ENCODE results near the gene TCAP. TPM values are rescaled to one million over a fixed set of nuclear protein-coding genes. Genes with fewer than 3 reads are reported as not detected.

The TCAP gene
- total and polyA plus RNA-seq, 2 donors (not counting 1 experiment from before 2014, with no cell fraction given) = 0.05 to 0.17 TPM

DNA sequence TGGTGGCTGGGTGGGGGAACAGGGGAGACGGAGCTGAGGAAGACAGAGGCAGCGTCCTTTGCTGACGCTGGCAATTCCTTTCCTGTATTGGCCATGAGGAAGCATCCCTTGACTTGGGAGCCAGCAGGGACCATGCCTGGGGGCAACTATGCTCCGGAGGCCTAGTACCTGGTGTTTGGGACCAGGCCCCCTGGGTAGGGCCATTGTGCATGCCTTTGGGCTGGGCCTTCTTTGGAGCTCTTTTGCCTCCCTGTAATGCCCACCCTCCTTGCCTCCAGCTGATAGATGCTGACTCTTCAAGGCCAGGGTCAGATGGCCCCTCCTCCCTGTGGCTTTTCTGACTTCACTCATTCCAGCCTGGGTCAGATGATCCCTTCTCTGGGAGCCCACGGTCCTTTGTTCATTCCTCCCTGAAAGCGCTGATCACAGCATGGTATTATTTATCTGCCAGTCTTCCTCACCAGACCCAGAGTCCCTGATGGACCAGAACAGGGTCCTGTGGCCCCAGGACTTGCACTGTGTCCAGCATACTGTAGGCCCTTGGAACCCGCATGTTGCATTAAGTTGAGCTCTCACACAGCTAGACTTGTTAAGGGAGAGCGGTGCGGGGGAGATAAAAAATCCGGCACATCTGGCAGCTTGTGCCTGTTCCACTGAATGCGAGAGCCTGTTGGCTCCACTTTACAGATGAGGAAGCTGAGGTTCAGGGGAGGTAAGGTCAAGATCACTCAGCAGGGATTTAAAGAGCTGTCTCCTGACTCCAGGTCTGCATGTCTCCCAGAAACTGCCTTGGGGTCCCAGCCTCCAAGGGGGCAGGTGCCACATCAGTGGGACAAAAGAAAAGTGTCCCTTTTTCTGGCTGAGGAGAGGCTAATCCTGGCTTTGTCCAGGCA lies 25.3 kb upstream of the TCAP start:
- H3K9me3 ChIP-seq (ENCODE audit: control insufficient read depth, insufficient read depth, low read depth, low read length) = no peaks in the 10 kb centered on the region
- H3K27me3 ChIP-seq (ENCODE audit: control insufficient read depth, insufficient read depth, low read length) = no peaks in the 10 kb centered on the region
- no peak for TF ChIP-seq EZH2 (IDR thresholded peaks at IDR 0.05; ENCODE audit: low read length, missing control alignments)
- TF ChIP-seq, protein P1, sequence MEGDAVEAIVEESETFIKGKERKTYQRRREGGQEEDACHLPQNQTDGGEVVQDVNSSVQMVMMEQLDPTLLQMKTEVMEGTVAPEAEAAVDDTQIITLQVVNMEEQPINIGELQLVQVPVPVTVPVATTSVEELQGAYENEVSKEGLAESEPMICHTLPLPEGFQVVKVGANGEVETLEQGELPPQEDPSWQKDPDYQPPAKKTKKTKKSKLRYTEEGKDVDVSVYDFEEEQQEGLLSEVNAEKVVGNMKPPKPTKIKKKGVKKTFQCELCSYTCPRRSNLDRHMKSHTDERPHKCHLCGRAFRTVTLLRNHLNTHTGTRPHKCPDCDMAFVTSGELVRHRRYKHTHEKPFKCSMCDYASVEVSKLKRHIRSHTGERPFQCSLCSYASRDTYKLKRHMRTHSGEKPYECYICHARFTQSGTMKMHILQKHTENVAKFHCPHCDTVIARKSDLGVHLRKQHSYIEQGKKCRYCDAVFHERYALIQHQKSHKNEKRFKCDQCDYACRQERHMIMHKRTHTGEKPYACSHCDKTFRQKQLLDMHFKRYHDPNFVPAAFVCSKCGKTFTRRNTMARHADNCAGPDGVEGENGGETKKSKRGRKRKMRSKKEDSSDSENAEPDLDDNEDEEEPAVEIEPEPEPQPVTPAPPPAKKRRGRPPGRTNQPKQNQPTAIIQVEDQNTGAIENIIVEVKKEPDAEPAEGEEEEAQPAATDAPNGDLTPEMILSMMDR (conservative IDR thresholded peaks at IDR 0.05 in 1 of 2, IDR thresholded peaks at IDR 0.05 in 1 of 2; ENCODE audit: low read depth in 1 of 2, low read length in 2 of 2) = no peak
- H3K4me2 ChIP-seq (ENCODE audit: extremely low read depth, insufficient read depth, low read length) = no peak overlapping the region
- peaks cover 16% of the 10 kb centered on the region for H3K4me1 ChIP-seq (ENCODE audit: control insufficient read depth, extremely low read depth, insufficient read depth, low read length)
- no peaks in the 10 kb centered on the region for H3K36me3 ChIP-seq (ENCODE audit: control insufficient read depth, insufficient read depth, low read length)
- no peak overlapping the region for H3K9ac ChIP-seq (ENCODE audit: insufficient read depth, low read length)
- H2AFZ ChIP-seq (ENCODE audit: low read length) = no peak overlapping the region
- H4K20me1 ChIP-seq (ENCODE audit: control insufficient read depth, extremely low read depth, insufficient read depth, low read length) = peaks cover 1% of the 10 kb centered on the region
- H3K4me3 ChIP-seq (replicated peaks in 1 of 4; ENCODE audit: control extremely low read depth in 1 of 4, insufficient read depth in 1 of 4, low read depth in 3 of 4, low read length in 4 of 4) = no peak overlapping the region
- no peak overlapping the region for H3K27ac ChIP-seq (ENCODE audit: insufficient read depth, low read length)
- peaks cover 28% of the 10 kb centered on the region for H3K79me2 ChIP-seq (ENCODE audit: control insufficient read depth, insufficient read depth, low read length)
- DNase-seq (ENCODE audit: low read depth in 2 of 2) = no peak

DNA sequence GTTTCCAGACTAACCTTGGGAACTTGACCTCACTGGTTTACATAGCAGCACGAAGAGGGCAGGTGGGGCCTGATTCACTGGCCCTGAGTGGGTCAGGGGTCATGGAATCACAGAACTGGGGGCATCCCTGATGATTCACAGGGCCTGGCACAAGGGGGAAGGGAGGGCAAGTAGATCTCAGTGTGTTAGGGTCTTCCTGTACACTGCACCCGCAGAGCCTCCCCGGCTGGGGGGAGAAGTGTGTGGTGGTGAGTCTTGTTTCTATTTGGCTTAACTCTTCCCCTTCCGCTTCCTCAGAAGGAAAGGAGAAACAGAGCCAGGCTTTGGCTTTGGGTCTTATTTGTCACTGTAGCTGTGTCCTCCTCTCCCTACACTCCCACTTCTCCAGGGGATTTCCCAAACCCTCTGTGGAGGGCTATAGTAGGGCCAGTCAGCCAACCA lies 24.5 kb upstream of the TCAP start:
- Histone ChIP-seq H3K4me1 (ENCODE audit: control insufficient read depth, extremely low read depth, insufficient read depth, low read length) (peaks cover 16% of the 10 kb centered on the region), H3K4me3 (replicated peaks in 1 of 4; ENCODE audit: control extremely low read depth in 1 of 4, insufficient read depth in 1 of 4, low read depth in 3 of 4, low read length in 4 of 4) (no peak overlapping the region), H3K4me2 (ENCODE audit: extremely low read depth, insufficient read depth, low read length) (no peak overlapping the region), H4K20me1 (ENCODE audit: control insufficient read depth, extremely low read depth, insufficient read depth, low read length) (peaks cover 1% of the 10 kb centered on the region), H3K27ac (ENCODE audit: insufficient read depth, low read length) (no peak overlapping the region), H3K79me2 (ENCODE audit: control insufficient read depth, insufficient read depth, low read length) (peaks cover 28% of the 10 kb centered on the region), H3K27me3 (ENCODE audit: control insufficient read depth, insufficient read depth, low read length) (no peaks in the 10 kb centered on the region), H3K9me3 (ENCODE audit: control insufficient read depth, insufficient read depth, low read depth, low read length) (no peaks in the 10 kb centered on the region), H2AFZ (ENCODE audit: low read length) (no peak overlapping the region), H3K9ac (ENCODE audit: insufficient read depth, low read length) (no peak overlapping the region), H3K36me3 (ENCODE audit: control insufficient read depth, insufficient read depth, low read length) (no peaks in the 10 kb centered on the region)
- DNase-seq (ENCODE audit: low read depth in 2 of 2) = no peak
- no peak for TF ChIP-seq EZH2 (IDR thresholded peaks at IDR 0.05; ENCODE audit: low read length, missing control alignments)
- TF ChIP-seq, protein P1 (conservative IDR thresholded peaks at IDR 0.05 in 1 of 2, IDR thresholded peaks at IDR 0.05 in 1 of 2; ENCODE audit: low read depth in 1 of 2, low read length in 2 of 2) = no peak

DNA sequence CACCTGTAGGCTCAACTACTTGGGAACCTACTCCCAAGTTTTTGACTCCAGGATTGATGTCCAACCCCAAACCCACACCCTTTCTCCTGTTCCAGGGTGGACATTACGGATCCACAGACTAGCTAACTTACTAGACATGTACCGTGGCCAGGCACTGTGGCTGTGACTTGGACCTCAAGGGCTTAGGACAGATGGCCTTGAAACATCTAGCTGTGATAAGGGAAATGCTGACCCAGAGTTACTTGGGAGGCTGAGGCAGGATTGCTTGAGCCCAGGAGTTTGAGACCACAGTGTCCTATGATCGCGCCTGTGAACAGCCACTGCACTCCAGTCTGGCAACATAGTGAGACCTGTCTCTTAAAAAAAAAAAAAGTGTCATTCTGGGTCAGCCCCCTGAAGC lies 24.1 kb upstream of the TCAP start:
- Histone ChIP-seq H2AFZ (ENCODE audit: low read length) (no peak overlapping the region), H3K4me3 (replicated peaks in 1 of 4; ENCODE audit: control extremely low read depth in 1 of 4, insufficient read depth in 1 of 4, low read depth in 3 of 4, low read length in 4 of 4) (no peak overlapping the region), H3K79me2 (ENCODE audit: control insufficient read depth, insufficient read depth, low read length) (peaks cover 28% of the 10 kb centered on the region)

More for the DNA sequence above, 24.1 kb upstream of the TCAP start:
- H3K4me2 ChIP-seq (ENCODE audit: extremely low read depth, insufficient read depth, low read length) = no peak overlapping the region
- H3K36me3 ChIP-seq (ENCODE audit: control insufficient read depth, insufficient read depth, low read length) = no peaks in the 10 kb centered on the region
- H3K9me3 ChIP-seq (ENCODE audit: control insufficient read depth, insufficient read depth, low read depth, low read length) = no peaks in the 10 kb centered on the region
- H3K4me1 ChIP-seq (ENCODE audit: control insufficient read depth, extremely low read depth, insufficient read depth, low read length) = peaks cover 16% of the 10 kb centered on the region
- H4K20me1 ChIP-seq (ENCODE audit: control insufficient read depth, extremely low read depth, insufficient read depth, low read length) = peaks cover 1% of the 10 kb centered on the region
- H3K27ac ChIP-seq (ENCODE audit: insufficient read depth, low read length) = no peak overlapping the region
- DNase-seq (ENCODE audit: low read depth in 2 of 2) = no peak
- H3K9ac ChIP-seq (ENCODE audit: insufficient read depth, low read length) = no peak overlapping the region
- no peak for TF ChIP-seq EZH2 (IDR thresholded peaks at IDR 0.05; ENCODE audit: low read length, missing control alignments)
- TF ChIP-seq, protein P1 (conservative IDR thresholded peaks at IDR 0.05 in 1 of 2, IDR thresholded peaks at IDR 0.05 in 1 of 2; ENCODE audit: low read depth in 1 of 2, low read length in 2 of 2) = no peak
- H3K27me3 ChIP-seq (ENCODE audit: control insufficient read depth, insufficient read depth, low read length) = no peaks in the 10 kb centered on the region

All from fibroblast of lung (primary cell).